ENCODE measurements around the gene ZNF669.

DNA sequence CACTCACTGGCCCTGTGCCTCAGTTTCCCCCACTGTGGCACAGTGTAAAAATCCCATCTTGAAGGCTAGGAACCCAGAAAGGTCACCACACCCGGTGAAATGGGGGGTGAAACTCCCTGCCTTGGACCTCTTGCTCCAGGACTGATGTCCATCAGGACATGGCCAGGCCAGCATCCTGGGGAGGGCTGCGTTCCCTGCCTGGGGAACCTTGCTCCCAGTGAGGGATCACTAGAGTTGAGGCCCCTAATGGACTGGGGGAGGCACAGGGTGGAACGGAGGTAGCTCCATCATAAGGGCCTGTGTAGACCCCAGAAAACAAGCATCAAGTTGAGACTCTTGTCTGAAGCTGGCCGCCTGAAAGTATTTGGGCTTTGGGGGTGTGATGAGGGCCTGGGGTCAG, 15.2 kb downstream of the ZNF669 start:
- TF ChIP-seq, protein P1, sequence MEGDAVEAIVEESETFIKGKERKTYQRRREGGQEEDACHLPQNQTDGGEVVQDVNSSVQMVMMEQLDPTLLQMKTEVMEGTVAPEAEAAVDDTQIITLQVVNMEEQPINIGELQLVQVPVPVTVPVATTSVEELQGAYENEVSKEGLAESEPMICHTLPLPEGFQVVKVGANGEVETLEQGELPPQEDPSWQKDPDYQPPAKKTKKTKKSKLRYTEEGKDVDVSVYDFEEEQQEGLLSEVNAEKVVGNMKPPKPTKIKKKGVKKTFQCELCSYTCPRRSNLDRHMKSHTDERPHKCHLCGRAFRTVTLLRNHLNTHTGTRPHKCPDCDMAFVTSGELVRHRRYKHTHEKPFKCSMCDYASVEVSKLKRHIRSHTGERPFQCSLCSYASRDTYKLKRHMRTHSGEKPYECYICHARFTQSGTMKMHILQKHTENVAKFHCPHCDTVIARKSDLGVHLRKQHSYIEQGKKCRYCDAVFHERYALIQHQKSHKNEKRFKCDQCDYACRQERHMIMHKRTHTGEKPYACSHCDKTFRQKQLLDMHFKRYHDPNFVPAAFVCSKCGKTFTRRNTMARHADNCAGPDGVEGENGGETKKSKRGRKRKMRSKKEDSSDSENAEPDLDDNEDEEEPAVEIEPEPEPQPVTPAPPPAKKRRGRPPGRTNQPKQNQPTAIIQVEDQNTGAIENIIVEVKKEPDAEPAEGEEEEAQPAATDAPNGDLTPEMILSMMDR (IDR thresholded peaks at IDR 0.05): no peak
- TF ChIP-seq EZH2 (IDR thresholded peaks at IDR 0.05): no peak
